Liver (tissue), 9 donors: Measurements from ENCODE around the gene SDE2. TPM values are rescaled to one million over a fixed set of nuclear protein-coding genes. Genes with fewer than 3 reads are reported as not detected.
A peak's percentile ranks its signal among the peaks of the same experiment; 100 is the strongest.

ENCODE experiments used
- DNase-seq: peaks from one replicate; pipeline ENCODE4 v3.0.0-alpha.2; 2017; ENCODE audit warnings: low spot score
- H3K27ac ChIP-seq, 2 donors: one replicate each; pipeline ENCODE4 v1.7.0; 2013; ENCODE audit warnings: inconsistent platforms in 2 of 2, low read length in 2 of 2, control low read depth in 1 of 2, low read depth in 1 of 2, mild to moderate bottlenecking in 1 of 2
- H3K27me3 ChIP-seq, 4 donors: one replicate each; pipeline versions ENCODE4 v1.6.1 to v1.7.0; 2013; ENCODE audit warnings: low read length in 3 of 4, inconsistent platforms in 1 of 4, mild to moderate bottlenecking in 1 of 4, moderate library complexity in 1 of 4; ENCODE audit not compliant: control insufficient read depth in 4 of 4, insufficient read depth in 4 of 4
- H3K36me3 ChIP-seq, 4 donors: one replicate each; pipeline versions ENCODE4 v1.6.1 to v1.7.0; 2013; ENCODE audit warnings: low read length in 3 of 4, mild to moderate bottlenecking in 3 of 4, low read depth in 1 of 4, moderate library complexity in 1 of 4; ENCODE audit not compliant: control insufficient read depth in 4 of 4, insufficient read depth in 3 of 4
- H3K4me1 ChIP-seq, 4 donors: one replicate each; pipeline versions ENCODE4 v1.6.1 to v1.7.0; 2013; ENCODE audit warnings: low read length in 3 of 4, mild to moderate bottlenecking in 3 of 4, moderate library complexity in 1 of 4; ENCODE audit not compliant: control insufficient read depth in 4 of 4, insufficient read depth in 4 of 4
- H3K4me3 ChIP-seq, 3 donors: one replicate each; pipeline versions ENCODE4 v1.6.1 to v1.7.0; 2013; ENCODE audit warnings: low read length in 3 of 3, control low read depth in 1 of 3, low read depth in 1 of 3, mild to moderate bottlenecking in 1 of 3
- H3K9ac ChIP-seq, 2 donors: one replicate each; pipeline ENCODE4 v1.7.0; 2013; ENCODE audit warnings: low read length in 2 of 2, mild to moderate bottlenecking in 2 of 2, moderate library complexity in 2 of 2, control low read depth in 1 of 2, low read depth in 1 of 2
- H3K9me3 ChIP-seq, 4 donors: one replicate each; pipeline versions ENCODE4 v1.6.1 to v1.7.0; 2013; ENCODE audit warnings: low read length in 3 of 4; ENCODE audit not compliant: control insufficient read depth in 4 of 4
- ATF3 ChIP-seq: IDR thresholded peaks from 2 replicates; pipeline ENCODE4 v1.6.1; 2016; ENCODE audit warnings: antibody characterized with exemption
- FOXA1 ChIP-seq: IDR thresholded peaks from 2 replicates; pipeline ENCODE4 v1.6.1; 2016; ENCODE audit warnings: antibody characterized with exemption
- FOXA2 ChIP-seq: IDR thresholded peaks from 2 replicates; pipeline ENCODE4 v1.6.1; 2016; ENCODE audit warnings: antibody characterized with exemption
- HNF4A ChIP-seq, 2 donors: conservative IDR thresholded peaks; 2 replicates each; pipeline ENCODE4 v1.6.1; 2016; ENCODE audit warnings: antibody characterized with exemption in 2 of 2, mild to moderate bottlenecking in 2 of 2
- HNF4G ChIP-seq: IDR thresholded peaks from 2 replicates; pipeline ENCODE4 v1.6.1; 2016; ENCODE audit warnings: antibody characterized with exemption
- JUND ChIP-seq, 2 donors: IDR thresholded peaks; 2 replicates each; pipeline ENCODE4 v1.6.1; 2016; ENCODE audit warnings: antibody characterized with exemption in 2 of 2
- NR2F2 ChIP-seq: IDR thresholded peaks from 2 replicates; pipeline ENCODE4 v1.6.1; 2016; ENCODE audit warnings: antibody characterized with exemption
- RAD21 ChIP-seq, 2 donors: IDR thresholded peaks; 2 replicates each; pipeline ENCODE4 v1.6.1; 2016; ENCODE audit warnings: antibody characterized with exemption in 2 of 2, mild to moderate bottlenecking in 2 of 2
- RXRA ChIP-seq, 2 donors: IDR thresholded peaks; 2 replicates each; pipeline ENCODE4 v1.6.1; 2017 to 2018; ENCODE audit warnings: antibody characterized with exemption in 2 of 2, mild to moderate bottlenecking in 1 of 2
- SP1 ChIP-seq: IDR thresholded peaks from 2 replicates; pipeline ENCODE4 v1.6.1; 2018; ENCODE audit warnings: antibody characterized with exemption, mild to moderate bottlenecking
- TAF1 ChIP-seq: conservative IDR thresholded peaks from 2 replicates; pipeline ENCODE4 v1.6.1; 2016; ENCODE audit warnings: antibody characterized with exemption, mild to moderate bottlenecking
- YY1 ChIP-seq: IDR thresholded peaks from 2 replicates; pipeline ENCODE4 v1.6.1; 2016; ENCODE audit warnings: antibody characterized with exemption, mild to moderate bottlenecking
- ZBTB33 ChIP-seq: IDR thresholded peaks from 2 replicates; pipeline ENCODE4 v1.6.1; 2016; ENCODE audit warnings: antibody characterized with exemption
- WGBS: extraction: QIAGEN DNeasy Blood & Tissue Kit; methylation state at CpG from one replicate; pipeline ENCODE4 v1.1.7; 2013; 5-methylcytosine and 5-hydroxymethylcytosine counted together
- polyA plus RNA-seq, 2 donors: library from polyadenylated mRNA; stranded (reverse) in 1 of 2; unstranded in 1 of 2; fragments of 200-250 nt in 1 of 2; fragments of >200 nt in 1 of 2; fragmentation: Nextera tagmentation in 1 of 2; extraction: Ambion mirVana in 1 of 2; gene quantifications; one replicate each; pipeline versions ENCODE4 v1.2.1 to v1.2.3, GENCODE V29; 2013 to 2015
- total RNA-seq, 2 donors: library from RNA; depleted of rRNA; stranded (reverse); fragments of >200 nt; gene quantifications; one replicate each; pipeline ENCODE4 v1.2.3, GENCODE V29; 2014
- TF ChIP-seq, protein P1 (sequence below): fragments of 150-350 bp; IDR thresholded peaks from 2 replicates; pipeline ENCODE4 v1.5.1; 2017; ENCODE audit warnings: improper control_type of control experiment, low read depth, low read length; ENCODE audit not compliant: missing input control
- TF ChIP-seq, protein P2 (sequence below): IDR thresholded peaks from 2 replicates; pipeline ENCODE4 v1.6.1; 2016; ENCODE audit warnings: antibody characterized with exemption
- TF ChIP-seq, protein P3 (sequence below): IDR thresholded peaks from 2 replicates; pipeline ENCODE4 v1.6.1; 2016; ENCODE audit warnings: antibody characterized with exemption, mild to moderate bottlenecking
- donor health status: healthy.
- donor health status: healthy.
- donor health status: healthy.
- donor health status: healthy.
- donor health status: healthy.

SDE2 gene
- total and polyA plus RNA-seq, 4 donors: 4.7 to 53.7 (median 11.0) TPM

GRCh38 chr1:226046240-226046639 lies 47.1 kb upstream of the SDE2 start:
- peaks cover 0 to 2% (median 1%) of the 10 kb centered on the region in 4 donors for H3K36me3 ChIP-seq
- H3K4me1 ChIP-seq: no peaks in the 10 kb centered on the region
- no peak overlapping the region for H3K27ac ChIP-seq
- 83% methylated on average over 6 of the region's 6 CpGs for WGBS
- H3K9ac ChIP-seq: no peak overlapping the region
- TF ChIP-seq YY1 (no peak), NR2F2 (no peak), HNF4A (conservative IDR thresholded peaks at IDR 0.05) (peak in 1 of 2 donors; percentile 12)
- TF ChIP-seq, protein P1, sequence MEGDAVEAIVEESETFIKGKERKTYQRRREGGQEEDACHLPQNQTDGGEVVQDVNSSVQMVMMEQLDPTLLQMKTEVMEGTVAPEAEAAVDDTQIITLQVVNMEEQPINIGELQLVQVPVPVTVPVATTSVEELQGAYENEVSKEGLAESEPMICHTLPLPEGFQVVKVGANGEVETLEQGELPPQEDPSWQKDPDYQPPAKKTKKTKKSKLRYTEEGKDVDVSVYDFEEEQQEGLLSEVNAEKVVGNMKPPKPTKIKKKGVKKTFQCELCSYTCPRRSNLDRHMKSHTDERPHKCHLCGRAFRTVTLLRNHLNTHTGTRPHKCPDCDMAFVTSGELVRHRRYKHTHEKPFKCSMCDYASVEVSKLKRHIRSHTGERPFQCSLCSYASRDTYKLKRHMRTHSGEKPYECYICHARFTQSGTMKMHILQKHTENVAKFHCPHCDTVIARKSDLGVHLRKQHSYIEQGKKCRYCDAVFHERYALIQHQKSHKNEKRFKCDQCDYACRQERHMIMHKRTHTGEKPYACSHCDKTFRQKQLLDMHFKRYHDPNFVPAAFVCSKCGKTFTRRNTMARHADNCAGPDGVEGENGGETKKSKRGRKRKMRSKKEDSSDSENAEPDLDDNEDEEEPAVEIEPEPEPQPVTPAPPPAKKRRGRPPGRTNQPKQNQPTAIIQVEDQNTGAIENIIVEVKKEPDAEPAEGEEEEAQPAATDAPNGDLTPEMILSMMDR: no peak
- TF ChIP-seq, protein P2, sequence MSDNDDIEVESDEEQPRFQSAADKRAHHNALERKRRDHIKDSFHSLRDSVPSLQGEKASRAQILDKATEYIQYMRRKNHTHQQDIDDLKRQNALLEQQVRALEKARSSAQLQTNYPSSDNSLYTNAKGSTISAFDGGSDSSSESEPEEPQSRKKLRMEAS: no peak
- no peaks in the 10 kb centered on the region for H3K9me3 ChIP-seq
- H3K4me3 ChIP-seq: no peak overlapping the region
- no peaks in the 10 kb centered on the region for H3K27me3 ChIP-seq
- DNase-seq: no peak

- Histone ChIP-seq H3K9me3 (no peaks in the 10 kb centered on the region), H3K9ac (no peak overlapping the region), H3K27ac (no peak overlapping the region), H3K4me1 (no peaks in the 10 kb centered on the region), H3K27me3 (no peaks in the 10 kb centered on the region), H3K4me3 (no peak overlapping the region), H3K36me3 (peaks cover 0 to 2% (median 1%) of the 10 kb centered on the region in 4 donors)
- TF ChIP-seq JUND (IDR thresholded peaks at IDR 0.05) (no peak), SP1 (no peak), RXRA (IDR thresholded peaks at IDR 0.05) (no peak), FOXA2 (no peak), FOXA1 (no peak), NR2F2 (no peak), YY1 (no peak), HNF4G (no peak), RAD21 (IDR thresholded peaks at IDR 0.05) (no peak)
- TF ChIP-seq, protein P2: no peak
- TF ChIP-seq, protein P1: no peak
- no peak for DNase-seq
- WGBS: 87% methylated on average over 4 of the region's 4 CpGs
Measured at GRCh38 chr1:226044514-226045101, 45.5 kb upstream of the SDE2 start.

GRCh38 chr1:226041419-226041818 lies 42.3 kb upstream of the SDE2 start:
- 44% methylated on average over 1 of the region's 1 CpG for WGBS
- H3K27ac ChIP-seq: no peak overlapping the region
- H3K9me3 ChIP-seq: no peaks in the 10 kb centered on the region
- no peak overlapping the region for H3K4me3 ChIP-seq
- no peaks in the 10 kb centered on the region for H3K27me3 ChIP-seq
- TF ChIP-seq JUND (IDR thresholded peaks at IDR 0.05): no peak
- no peak for TF ChIP-seq TAF1
- TF ChIP-seq ZBTB33: no peak
- TF ChIP-seq RXRA (IDR thresholded peaks at IDR 0.05): no peak
- TF ChIP-seq, protein P3, sequence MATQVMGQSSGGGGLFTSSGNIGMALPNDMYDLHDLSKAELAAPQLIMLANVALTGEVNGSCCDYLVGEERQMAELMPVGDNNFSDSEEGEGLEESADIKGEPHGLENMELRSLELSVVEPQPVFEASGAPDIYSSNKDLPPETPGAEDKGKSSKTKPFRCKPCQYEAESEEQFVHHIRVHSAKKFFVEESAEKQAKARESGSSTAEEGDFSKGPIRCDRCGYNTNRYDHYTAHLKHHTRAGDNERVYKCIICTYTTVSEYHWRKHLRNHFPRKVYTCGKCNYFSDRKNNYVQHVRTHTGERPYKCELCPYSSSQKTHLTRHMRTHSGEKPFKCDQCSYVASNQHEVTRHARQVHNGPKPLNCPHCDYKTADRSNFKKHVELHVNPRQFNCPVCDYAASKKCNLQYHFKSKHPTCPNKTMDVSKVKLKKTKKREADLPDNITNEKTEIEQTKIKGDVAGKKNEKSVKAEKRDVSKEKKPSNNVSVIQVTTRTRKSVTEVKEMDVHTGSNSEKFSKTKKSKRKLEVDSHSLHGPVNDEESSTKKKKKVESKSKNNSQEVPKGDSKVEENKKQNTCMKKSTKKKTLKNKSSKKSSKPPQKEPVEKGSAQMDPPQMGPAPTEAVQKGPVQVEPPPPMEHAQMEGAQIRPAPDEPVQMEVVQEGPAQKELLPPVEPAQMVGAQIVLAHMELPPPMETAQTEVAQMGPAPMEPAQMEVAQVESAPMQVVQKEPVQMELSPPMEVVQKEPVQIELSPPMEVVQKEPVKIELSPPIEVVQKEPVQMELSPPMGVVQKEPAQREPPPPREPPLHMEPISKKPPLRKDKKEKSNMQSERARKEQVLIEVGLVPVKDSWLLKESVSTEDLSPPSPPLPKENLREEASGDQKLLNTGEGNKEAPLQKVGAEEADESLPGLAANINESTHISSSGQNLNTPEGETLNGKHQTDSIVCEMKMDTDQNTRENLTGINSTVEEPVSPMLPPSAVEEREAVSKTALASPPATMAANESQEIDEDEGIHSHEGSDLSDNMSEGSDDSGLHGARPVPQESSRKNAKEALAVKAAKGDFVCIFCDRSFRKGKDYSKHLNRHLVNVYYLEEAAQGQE: no peak
- no peak for TF ChIP-seq HNF4G
- no peak for TF ChIP-seq ATF3
- peaks cover 0 to 2% (median 1%) of the 10 kb centered on the region in 4 donors for H3K36me3 ChIP-seq
- H3K9ac ChIP-seq: no peak overlapping the region
- no peaks in the 10 kb centered on the region for H3K4me1 ChIP-seq
- no peak for DNase-seq
